Sigmoid colon (tissue), 7 donors: ENCODE measurements around the gene NGDN. TPM values are rescaled to one million over a fixed set of nuclear protein-coding genes. Genes with fewer than 3 reads are reported as not detected.
A peak's percentile ranks its signal among the peaks of the same experiment; 100 is the strongest.

Experiments used
- DNase-seq: peaks from one replicate; pipeline ENCODE4 v3.0.0-alpha.2; 2019
- H3K27ac ChIP-seq, 4 donors: fragments of 200-600 bp; sonication (generic); one replicate each; pipeline ENCODE4 v1.5.1; 2016 to 2019; ENCODE audit warnings: mild to moderate bottlenecking in 1 of 4
- H3K27me3 ChIP-seq, 3 donors: fragments of 200-600 bp; sonication (generic); one replicate each; pipeline ENCODE4 v1.5.1; 2019; ENCODE audit warnings: mild to moderate bottlenecking in 1 of 3
- H3K36me3 ChIP-seq, 4 donors: fragments of 200-600 bp; sonication (generic); one replicate each; pipeline ENCODE4 v1.5.1; 2016 to 2019
- H3K4me1 ChIP-seq, 4 donors: fragments of 200-600 bp; sonication (generic); one replicate each; pipeline ENCODE4 v1.5.1; 2017 to 2019
- H3K4me3 ChIP-seq, 4 donors: fragments of 200-600 bp; sonication (generic); one replicate each; pipeline ENCODE4 v1.5.1; 2017 to 2019; ENCODE audit warnings: mild to moderate bottlenecking in 2 of 4, moderate library complexity in 1 of 4
- H3K9me3 ChIP-seq, 4 donors: fragments of 200-600 bp in 3 of 4; sonication (generic) in 3 of 4; one replicate each; pipeline versions ENCODE4 v1.5.1 to v1.6.1; 2013 to 2019
- EP300 ChIP-seq, 4 donors: sonication (generic); formaldehyde crosslinking; IDR thresholded peaks; one replicate each; pipeline ENCODE4 v1.6.1; 2017; ENCODE audit warnings: antibody characterized with exemption in 4 of 4
- POLR2A ChIP-seq, 2 donors: fragments of 450-650 bp; IDR thresholded peaks; one replicate each; pipeline ENCODE4 v1.6.1; 2016; ENCODE audit warnings: antibody characterized with exemption in 2 of 2, mild to moderate bottlenecking in 2 of 2, moderate library complexity in 2 of 2
- POLR2AphosphoS5 ChIP-seq, 4 donors: sonication (generic); formaldehyde crosslinking; IDR thresholded peaks; one replicate each; pipeline ENCODE4 v1.6.1; 2017; ENCODE audit warnings: antibody characterized with exemption in 4 of 4
- WGBS, 2 donors: extraction: QIAGEN DNeasy Blood & Tissue Kit; methylation state at CpG; one replicate each; pipeline ENCODE4 v1.1.7; 2013; 5-methylcytosine and 5-hydroxymethylcytosine counted together
- intact Hi-C: fragments of 100-400 bp; cut with DNase I; formaldehyde crosslinking; loops from one replicate; pipeline ENCODE4 v1.15.1; 2023
- polyA plus RNA-seq, 3 donors: library from polyadenylated mRNA; stranded (reverse); fragments of 200-250 nt; gene quantifications; one replicate each; pipeline ENCODE4 v1.2.3, GENCODE V29; 2013
- total RNA-seq, 4 donors: library from RNA; depleted of rRNA; stranded (reverse); fragments of >200 nt; gene quantifications; one replicate each; pipeline ENCODE4 v1.1.0, GENCODE V29; 2016
- TF ChIP-seq, protein P1 (sequence below), 4 experiments: fragments of 450-650 bp in 3 of 4; fragments of 200-600 bp in 1 of 4; IDR thresholded peaks; one replicate each; pipeline ENCODE4 v1.5.1; 2016 to 2019; ENCODE audit warnings: antibody characterized with exemption in 4 of 4, mild to moderate bottlenecking in 3 of 4, moderate library complexity in 2 of 4
- donor health status: healthy with polysubstance abuse.
- donor health status: Bipolar disorder and iron deficiency.
- donor health status: healthy.

NGDN gene
- total and polyA plus RNA-seq, 7 donors: 23.3 to 46.2 (median 39.6) TPM

DNA sequence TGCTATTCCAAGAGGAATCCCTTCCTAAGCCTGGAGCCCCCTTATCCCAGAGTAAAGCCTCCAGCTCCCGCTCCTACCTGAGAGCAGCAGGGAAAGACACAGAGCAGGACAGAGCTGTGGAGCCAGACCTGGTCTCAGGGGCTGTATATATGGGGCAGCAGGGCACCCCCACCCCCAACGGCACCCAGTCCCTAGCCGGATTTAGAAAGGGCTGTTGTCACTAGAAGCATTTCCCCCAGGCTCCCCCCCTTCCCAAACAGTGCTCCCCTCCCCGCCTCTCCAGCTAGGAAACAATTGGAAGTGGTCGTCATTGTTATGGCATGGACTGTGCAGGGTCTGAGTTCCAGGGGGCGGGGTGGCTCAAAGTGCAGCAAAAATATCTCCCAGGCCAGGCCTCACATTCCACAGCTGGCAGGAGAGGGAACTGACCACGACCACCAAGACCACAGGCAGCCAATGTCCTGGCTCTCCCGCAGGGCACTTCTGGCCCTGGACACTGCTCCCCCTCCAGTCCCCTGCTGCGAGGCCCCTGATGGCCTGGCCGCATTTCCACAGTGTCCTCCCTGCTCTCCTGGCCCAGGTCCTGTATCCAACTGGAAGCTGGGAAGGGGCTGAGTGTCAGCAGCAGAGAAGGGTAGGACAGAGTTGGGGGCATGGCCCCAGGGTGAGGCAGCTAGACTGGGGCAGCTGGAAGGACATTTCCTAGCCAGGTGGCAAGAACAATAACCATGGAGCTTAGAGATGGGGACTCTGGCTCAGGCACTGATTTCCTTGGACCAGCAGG is 33.8 kb upstream of the NGDN start, which contains the start of gene MYH7:
Gene MYH7, minus strand, starts transcription at position 118 of the 784 bp plus-strand sequence. CDS start 1,928 bp downstream, outside the sequence.
- Histone ChIP-seq H3K27ac (no peak within 1 kb of the TSS), H3K36me3 (no peaks in the 10 kb centered on the region), H3K4me1 (peaks cover 0 to 12% (median 8%) of the 10 kb centered on the region in 4 donors), H3K4me3 (no peak within 1 kb of the TSS), H3K27me3 (no peaks in the 10 kb centered on the region), H3K9me3 (no peaks in the 10 kb centered on the region)
- intact Hi-C loops: no loop called here
- peak; percentile 46 for DNase-seq
- TF ChIP-seq, protein P1, sequence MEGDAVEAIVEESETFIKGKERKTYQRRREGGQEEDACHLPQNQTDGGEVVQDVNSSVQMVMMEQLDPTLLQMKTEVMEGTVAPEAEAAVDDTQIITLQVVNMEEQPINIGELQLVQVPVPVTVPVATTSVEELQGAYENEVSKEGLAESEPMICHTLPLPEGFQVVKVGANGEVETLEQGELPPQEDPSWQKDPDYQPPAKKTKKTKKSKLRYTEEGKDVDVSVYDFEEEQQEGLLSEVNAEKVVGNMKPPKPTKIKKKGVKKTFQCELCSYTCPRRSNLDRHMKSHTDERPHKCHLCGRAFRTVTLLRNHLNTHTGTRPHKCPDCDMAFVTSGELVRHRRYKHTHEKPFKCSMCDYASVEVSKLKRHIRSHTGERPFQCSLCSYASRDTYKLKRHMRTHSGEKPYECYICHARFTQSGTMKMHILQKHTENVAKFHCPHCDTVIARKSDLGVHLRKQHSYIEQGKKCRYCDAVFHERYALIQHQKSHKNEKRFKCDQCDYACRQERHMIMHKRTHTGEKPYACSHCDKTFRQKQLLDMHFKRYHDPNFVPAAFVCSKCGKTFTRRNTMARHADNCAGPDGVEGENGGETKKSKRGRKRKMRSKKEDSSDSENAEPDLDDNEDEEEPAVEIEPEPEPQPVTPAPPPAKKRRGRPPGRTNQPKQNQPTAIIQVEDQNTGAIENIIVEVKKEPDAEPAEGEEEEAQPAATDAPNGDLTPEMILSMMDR (IDR thresholded peaks at IDR 0.05): no peak
- TF ChIP-seq POLR2A (IDR thresholded peaks at IDR 0.05) (no peak), EP300 (IDR thresholded peaks at IDR 0.05) (no peak), POLR2AphosphoS5 (IDR thresholded peaks at IDR 0.05) (no peak)
- WGBS, 2 donors: 70 to 71% methylated on average over 10 of the region's 10 CpGs

DNA sequence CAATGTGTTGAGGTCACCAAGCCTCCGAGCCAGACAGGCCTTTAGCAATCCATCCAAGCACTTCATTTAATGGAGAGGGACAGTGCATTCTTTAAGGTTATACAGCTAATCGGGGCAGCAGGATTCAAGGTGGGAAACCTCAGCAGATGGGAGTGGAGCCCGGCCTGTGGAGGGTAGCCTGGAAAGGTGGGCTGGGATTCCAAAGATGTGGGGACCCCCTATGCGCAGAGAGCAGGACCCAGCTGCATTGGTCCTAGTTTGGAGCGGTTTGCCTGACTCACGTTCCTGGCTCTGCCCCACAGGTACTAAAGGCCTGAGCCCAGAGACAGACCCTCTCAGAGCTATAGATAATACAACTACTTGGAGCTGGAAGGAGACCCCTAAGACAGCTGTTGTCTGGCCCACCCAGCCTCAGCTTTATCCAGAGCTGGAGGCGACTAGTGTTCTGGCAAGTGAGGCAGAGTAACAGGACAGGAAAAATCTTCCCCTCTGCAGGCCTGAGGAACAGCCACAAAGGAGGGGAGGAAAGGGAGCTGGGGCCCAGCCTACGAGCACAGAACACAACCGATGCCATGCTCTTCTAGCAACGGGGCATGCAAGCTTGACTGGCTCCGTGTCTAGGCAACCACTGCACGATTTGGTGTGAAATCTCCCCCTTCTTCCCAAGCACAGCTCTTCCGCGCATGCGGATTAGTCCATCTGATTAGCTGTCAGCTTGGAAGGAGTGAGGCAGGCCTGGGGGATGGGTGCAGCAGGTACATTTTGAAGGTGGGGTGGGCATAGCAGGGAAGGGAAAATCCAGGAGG is 33.0 kb upstream of the NGDN start:
- H3K27ac ChIP-seq: no peak overlapping the region
- no peak for DNase-seq
- no peaks in the 10 kb centered on the region for H3K36me3 ChIP-seq
- intact Hi-C loops: no loop called here
- TF ChIP-seq POLR2A (IDR thresholded peaks at IDR 0.05): no peak
- TF ChIP-seq, protein P1 (IDR thresholded peaks at IDR 0.05): no peak
- no peak for TF ChIP-seq EP300 (IDR thresholded peaks at IDR 0.05)
- TF ChIP-seq POLR2AphosphoS5 (IDR thresholded peaks at IDR 0.05): no peak
- WGBS, 2 donors: 82 to 88% methylated on average over 15 of the region's 15 CpGs
- H3K4me1 ChIP-seq: peaks cover 0 to 12% (median 8%) of the 10 kb centered on the region in 4 donors
- H3K9me3 ChIP-seq: no peaks in the 10 kb centered on the region
- no peak overlapping the region for H3K4me3 ChIP-seq
- no peaks in the 10 kb centered on the region for H3K27me3 ChIP-seq

- peaks cover 0 to 12% (median 8%) of the 10 kb centered on the region in 4 donors for H3K4me1 ChIP-seq
- H3K36me3 ChIP-seq: no peaks in the 10 kb centered on the region
- TF ChIP-seq POLR2AphosphoS5 (IDR thresholded peaks at IDR 0.05): no peak
- no peak for TF ChIP-seq EP300 (IDR thresholded peaks at IDR 0.05)
- TF ChIP-seq, protein P1 (IDR thresholded peaks at IDR 0.05): no peak
- no peak for TF ChIP-seq POLR2A (IDR thresholded peaks at IDR 0.05)
- H3K27ac ChIP-seq: peak overlapping the region in 2 of 4 donors; percentile 26 to 28
- no peaks in the 10 kb centered on the region for H3K27me3 ChIP-seq
- no peaks in the 10 kb centered on the region for H3K9me3 ChIP-seq
- 75 to 83% methylated on average over 8 of the region's 8 CpGs for WGBS, 2 donors
- H3K4me3 ChIP-seq: no peak overlapping the region
- no peak for DNase-seq
- intact Hi-C loops: no loop called here
Measured at GRCh38 chr14:23437133-23438100, 32.1 kb upstream of the NGDN start.
